Activated T-cell treated with anti-CD3 and anti-CD28 coated beads, Interleukin-2, amount 50 U/mL, for 24 hours (primary cell): Measurements from ENCODE around the gene IQSEC3.
"Not testable (repeated sequence)": the region's sequence is repeated elsewhere in the genome, so short reads cannot be mapped to it uniquely, and the experiment has no call there.

Experiments used
- DNase-seq: peaks from one replicate; pipeline ENCODE4 v3.0.0-alpha.2; 2020
- H3K27ac Mint-ChIP-seq: 2 replicates; pipeline ENCODE4 v1.8.0; 2020; ENCODE audit warnings: mild to moderate bottlenecking, mixed read lengths
- H3K27me3 Mint-ChIP-seq: 2 replicates; pipeline ENCODE4 v1.8.0; 2020; ENCODE audit warnings: mixed read lengths
- H3K36me3 Mint-ChIP-seq: 2 replicates; pipeline ENCODE4 v1.8.0; 2020; ENCODE audit warnings: low read depth, mixed read lengths
- H3K4me1 Mint-ChIP-seq: 2 replicates; pipeline ENCODE4 v1.8.0; 2020; ENCODE audit warnings: low read depth, mixed read lengths
- H3K4me3 Mint-ChIP-seq: 2 replicates; pipeline ENCODE4 v1.8.0; 2020; ENCODE audit warnings: mild to moderate bottlenecking, moderate library complexity, mixed read lengths
- H3K9me3 Mint-ChIP-seq: 2 replicates; pipeline ENCODE4 v1.8.0; 2020; ENCODE audit warnings: mixed read lengths

Gene IQSEC3

DNA sequence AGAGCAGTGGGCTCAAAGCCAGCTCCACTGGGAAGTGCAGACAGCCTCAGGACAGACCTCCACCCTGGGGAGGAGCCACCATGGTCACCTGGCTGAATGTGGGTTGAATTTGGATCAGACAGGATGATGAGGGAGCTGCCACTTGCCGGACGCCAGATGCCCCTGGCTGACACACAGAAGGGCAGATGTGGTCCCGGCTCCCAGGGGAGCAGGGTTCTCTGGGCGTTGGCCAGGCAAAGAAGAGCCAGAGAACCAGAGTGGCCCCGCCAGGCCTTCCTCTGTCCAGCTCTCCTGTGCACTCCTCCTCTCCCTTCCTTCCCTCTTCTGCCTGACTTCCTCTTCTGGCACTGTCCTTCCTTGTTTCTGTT, 20.6 kb upstream of the IQSEC3 start:
- not testable (repeated sequence) for H3K4me1 Mint-ChIP-seq, H3K36me3 Mint-ChIP-seq, H3K4me3 Mint-ChIP-seq, H3K9me3 Mint-ChIP-seq, H3K27ac Mint-ChIP-seq, DNase-seq
- peaks cover 37% of the 10 kb centered on the region for H3K27me3 Mint-ChIP-seq

DNA sequence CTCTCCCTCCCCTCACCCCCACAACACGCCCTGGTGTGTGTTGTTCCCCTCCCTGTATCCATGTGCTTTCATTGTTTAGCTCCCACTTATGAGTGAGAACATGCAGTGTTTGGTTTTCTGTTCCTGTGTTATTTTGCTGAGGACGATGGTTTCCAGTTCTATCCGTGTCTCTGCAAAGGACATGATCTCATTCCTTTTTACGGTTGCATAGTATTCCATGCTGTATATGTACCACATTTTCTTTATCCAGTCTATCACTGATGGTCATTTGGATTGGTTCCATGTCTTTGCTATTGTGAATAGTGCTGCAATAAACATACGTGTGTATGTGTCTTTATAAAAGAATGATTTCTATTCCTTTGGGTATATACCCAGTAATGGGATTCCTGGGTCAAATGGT, 20.0 kb upstream of the IQSEC3 start:
- not testable (repeated sequence) for H3K4me3 Mint-ChIP-seq

DNA sequence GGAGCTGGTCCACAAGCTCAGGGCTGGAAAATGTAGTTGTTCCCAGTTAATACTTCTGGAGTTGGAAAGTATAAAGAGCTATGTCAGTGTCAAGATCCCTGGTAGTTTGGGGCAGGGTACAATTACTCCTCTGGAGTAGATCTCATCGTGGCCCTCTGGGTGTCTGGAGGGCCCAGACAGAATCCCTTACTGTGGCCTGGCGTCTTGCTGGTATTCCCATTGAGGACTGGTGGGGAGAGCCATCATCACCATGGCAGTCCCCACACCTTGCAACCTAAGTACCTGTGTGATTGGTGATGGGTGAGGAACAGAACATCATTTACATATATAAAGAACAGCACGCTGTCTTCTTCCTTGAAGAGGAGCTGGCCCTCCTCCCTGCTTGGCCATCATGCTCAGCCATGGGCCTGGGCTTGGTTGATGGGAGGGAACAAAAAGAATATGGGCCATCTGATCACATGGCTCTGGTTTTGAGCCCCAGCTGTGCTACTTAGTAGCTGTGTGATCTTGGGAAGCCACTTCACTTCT, 18.8 kb upstream of the IQSEC3 start:
- not testable (repeated sequence) for H3K27ac Mint-ChIP-seq, H3K9me3 Mint-ChIP-seq, H3K4me1 Mint-ChIP-seq, H3K4me3 Mint-ChIP-seq, DNase-seq, H3K36me3 Mint-ChIP-seq
- peaks cover 51% of the 10 kb centered on the region for H3K27me3 Mint-ChIP-seq

More for the DNA sequence above, 20.0 kb upstream of the IQSEC3 start:
- H3K27me3 Mint-ChIP-seq: peaks cover 43% of the 10 kb centered on the region
- H3K36me3 Mint-ChIP-seq, DNase-seq, H3K27ac Mint-ChIP-seq, H3K4me1 Mint-ChIP-seq, H3K9me3 Mint-ChIP-seq: not testable (repeated sequence)

DNA sequence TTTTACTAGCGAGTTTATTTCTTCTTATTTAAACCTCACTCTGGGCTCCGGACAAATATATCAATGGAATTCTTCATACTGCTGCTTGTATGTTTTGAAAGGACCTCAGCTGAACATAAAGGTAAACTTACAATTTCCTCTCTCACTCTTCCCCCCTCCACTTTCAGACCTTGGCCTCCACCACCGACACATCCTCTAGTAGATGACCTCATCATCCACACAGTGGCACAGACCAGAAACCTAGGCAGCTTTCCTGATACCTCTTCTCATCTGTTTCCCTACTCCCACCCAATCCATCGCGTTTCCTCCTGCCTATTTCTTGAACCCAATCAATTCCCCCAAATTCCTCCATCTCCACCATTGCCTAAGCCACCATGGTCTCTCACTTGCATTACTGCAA, 17.4 kb upstream of the IQSEC3 start:
- peaks cover 58% of the 10 kb centered on the region for H3K27me3 Mint-ChIP-seq
- not testable (repeated sequence) for H3K4me1 Mint-ChIP-seq

DNA sequence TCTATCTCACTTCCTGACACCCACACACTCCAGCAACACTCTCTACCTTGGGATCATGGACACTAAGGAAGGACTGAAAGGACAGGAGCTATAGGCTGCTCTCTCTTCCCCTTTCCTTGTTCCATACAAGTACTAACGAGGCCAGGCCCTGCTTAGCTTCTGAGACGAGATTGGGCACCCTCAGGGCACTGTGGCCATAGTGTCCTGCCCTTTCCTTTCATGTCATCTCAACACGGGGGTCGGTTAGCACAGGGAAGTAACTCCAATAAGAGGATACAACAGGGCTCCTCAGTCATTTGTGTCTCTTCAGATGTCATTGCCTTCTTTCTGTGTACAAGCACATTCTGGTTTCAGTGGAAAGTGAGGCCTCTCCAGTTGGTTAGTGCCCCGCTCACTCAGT, 15.5 kb upstream of the IQSEC3 start:
- H3K27me3 Mint-ChIP-seq: peaks cover 67% of the 10 kb centered on the region
- H3K9me3 Mint-ChIP-seq, H3K4me1 Mint-ChIP-seq, DNase-seq, H3K27ac Mint-ChIP-seq, H3K36me3 Mint-ChIP-seq, H3K4me3 Mint-ChIP-seq: not testable (repeated sequence)

More for the DNA sequence above, 17.4 kb upstream of the IQSEC3 start:
- not testable (repeated sequence) for DNase-seq, H3K27ac Mint-ChIP-seq, H3K36me3 Mint-ChIP-seq, H3K4me3 Mint-ChIP-seq, H3K9me3 Mint-ChIP-seq

DNA sequence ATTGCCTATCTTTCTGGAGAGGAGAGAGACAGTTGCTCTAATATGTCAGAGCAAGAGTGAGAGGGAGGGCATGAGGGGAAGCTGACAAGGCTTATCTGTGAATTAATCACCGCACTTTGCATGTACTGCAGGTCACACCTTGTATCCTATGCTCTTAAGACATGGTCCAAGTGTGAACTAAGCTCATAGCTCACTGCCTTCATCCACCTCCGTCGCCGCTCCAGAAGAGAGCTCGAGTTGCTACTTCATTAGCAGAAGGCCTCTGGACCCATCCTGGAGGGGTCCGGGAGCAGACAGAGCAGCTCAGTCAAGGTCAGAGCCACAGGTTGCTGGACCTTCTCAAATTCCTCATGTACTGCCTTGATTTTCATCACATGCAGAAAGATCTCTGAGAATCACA, 14.6 kb upstream of the IQSEC3 start:
- H3K4me1 Mint-ChIP-seq, H3K36me3 Mint-ChIP-seq, H3K4me3 Mint-ChIP-seq, H3K27ac Mint-ChIP-seq, DNase-seq, H3K9me3 Mint-ChIP-seq: not testable (repeated sequence)
- peaks cover 68% of the 10 kb centered on the region for H3K27me3 Mint-ChIP-seq

DNA sequence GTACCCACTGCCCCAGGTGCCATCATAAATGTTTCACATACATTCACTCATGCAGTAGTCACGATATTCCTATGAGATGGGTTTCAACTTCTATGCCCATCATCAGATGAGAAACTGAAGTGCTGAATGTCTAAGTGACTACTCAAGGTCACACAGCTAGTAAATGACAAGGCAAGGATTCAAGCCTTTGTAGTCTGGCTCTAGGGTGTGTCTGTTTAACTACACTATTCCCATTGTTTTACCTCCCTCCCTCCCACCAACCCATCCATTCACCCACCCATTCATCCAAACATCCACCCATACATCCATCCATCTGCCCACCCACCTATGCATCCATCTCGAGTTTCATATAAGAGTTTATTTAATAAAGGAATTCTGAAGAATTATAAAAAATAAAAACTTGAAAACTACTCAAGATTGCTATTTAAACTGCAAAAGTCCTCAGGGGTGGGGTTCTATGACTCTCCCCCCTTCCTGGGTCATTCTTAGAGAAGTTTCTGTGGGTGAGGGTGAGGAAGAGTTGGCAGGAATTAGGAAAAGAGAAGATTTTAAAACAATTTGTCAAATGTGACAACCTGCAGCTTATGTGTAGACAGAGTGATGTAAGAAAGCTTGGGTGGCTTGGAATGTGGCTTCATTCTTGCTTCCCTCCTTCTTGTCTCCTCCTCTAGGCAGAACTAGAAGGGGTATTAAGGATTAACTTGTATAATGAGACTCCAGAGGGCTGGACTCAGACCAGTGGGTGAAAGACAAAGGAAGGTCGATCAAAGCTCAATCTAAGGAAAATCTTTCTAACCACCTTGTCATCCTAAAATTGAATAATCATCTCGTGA, 13.4 kb upstream of the IQSEC3 start:
- not testable (repeated sequence) for DNase-seq, H3K4me3 Mint-ChIP-seq, H3K9me3 Mint-ChIP-seq, H3K36me3 Mint-ChIP-seq, H3K4me1 Mint-ChIP-seq, H3K27ac Mint-ChIP-seq
- H3K27me3 Mint-ChIP-seq: peaks cover 76% of the 10 kb centered on the region

DNA sequence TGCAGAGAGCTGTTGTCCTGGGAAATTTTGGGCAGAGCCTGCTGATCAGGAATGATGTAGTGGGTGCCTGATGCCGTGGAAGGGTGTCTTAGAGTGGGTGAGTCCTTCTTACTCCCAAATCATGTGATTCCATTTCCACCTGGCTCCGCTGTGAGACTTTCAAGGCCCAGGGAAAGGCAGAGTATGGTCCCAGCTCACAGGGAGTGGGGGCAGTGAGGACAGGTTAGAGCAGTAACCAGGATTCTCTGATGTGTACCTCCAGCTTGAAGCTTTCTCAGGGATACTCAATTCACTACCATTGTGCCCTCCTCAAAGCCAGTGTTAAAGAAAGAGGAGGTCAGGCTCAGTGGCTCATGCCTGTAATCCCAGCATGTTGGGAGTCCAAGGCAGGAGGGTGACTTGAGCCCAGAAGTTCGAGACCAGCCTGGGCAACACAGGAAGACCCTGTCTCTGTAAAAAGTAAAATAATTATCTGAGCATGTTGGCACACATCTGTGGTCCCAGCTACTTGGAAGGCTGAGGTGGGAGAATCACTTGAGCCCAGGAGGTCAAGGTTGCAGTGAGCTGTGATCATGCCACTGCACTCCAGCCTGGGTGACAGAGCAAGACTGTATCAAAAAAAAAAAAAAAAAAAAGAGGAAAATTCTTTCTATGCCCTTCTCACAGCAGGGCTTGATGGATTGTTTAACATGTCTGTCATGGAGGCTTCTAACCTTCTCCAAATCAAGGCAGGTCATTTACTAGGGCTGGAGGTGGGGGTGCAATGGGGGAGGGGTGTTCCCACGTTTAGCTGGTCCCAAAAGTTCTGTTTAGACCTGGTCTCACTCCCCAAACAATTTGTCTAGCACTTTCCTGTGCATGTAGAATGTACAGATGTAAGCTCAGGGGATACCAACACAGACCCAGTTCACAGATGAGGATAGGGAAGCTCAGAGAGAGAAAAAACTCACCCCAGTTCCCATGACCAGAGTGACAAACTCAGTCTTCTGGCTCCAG, 12.5 kb upstream of the IQSEC3 start:
- Mint-ChIP-seq H3K27me3 (peaks cover 79% of the 10 kb centered on the region), H3K4me1 (no peaks in the 10 kb centered on the region), H3K4me3 (no peak overlapping the region), H3K9me3 (peaks cover 16% of the 10 kb centered on the region), H3K27ac (no peak overlapping the region), H3K36me3 (no peaks in the 10 kb centered on the region)
- DNase-seq: no peak

DNA sequence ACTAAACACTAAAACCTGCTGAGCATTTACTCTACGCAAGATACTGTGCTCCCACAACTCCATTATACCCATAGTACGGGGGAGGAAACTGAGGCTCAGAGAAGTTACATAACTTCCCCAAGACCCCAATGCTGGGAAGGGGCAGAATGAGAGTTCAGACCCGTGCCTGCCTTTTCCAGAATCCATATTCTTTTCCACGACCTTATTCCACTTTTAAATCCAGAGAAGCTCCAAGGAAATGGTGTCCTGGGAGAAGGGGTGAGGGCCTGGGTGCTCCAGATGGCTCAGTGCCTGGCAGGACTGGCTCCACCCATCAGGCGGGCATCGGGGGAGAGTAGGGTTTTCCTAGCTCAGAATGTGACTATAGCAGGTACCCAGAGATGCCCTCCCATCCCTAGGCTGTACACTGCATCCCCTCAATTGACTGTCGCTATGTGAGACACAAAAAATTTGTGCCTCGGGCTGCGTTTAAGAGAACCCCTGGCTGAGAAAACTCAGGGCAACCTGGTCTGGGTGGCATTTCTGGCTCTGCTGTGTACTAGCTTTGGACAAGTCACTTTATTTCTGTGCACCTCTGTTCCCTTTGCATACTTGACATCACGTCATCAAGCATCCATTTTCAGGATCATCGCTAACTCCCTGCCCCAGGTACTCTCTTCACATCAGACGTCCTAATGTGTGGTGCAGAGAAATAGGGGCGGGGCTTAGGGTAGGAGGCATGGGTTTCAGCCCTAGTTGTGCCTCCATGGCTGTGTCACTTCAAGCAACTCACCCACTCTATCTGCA, 11.6 kb upstream of the IQSEC3 start:
- peaks cover 82% of the 10 kb centered on the region for H3K27me3 Mint-ChIP-seq
- no peak overlapping the region for H3K4me3 Mint-ChIP-seq
- H3K9me3 Mint-ChIP-seq: peaks cover 22% of the 10 kb centered on the region
- no peaks in the 10 kb centered on the region for H3K4me1 Mint-ChIP-seq
- H3K27ac Mint-ChIP-seq: no peak overlapping the region
- no peak for DNase-seq
- H3K36me3 Mint-ChIP-seq: no peaks in the 10 kb centered on the region

DNA sequence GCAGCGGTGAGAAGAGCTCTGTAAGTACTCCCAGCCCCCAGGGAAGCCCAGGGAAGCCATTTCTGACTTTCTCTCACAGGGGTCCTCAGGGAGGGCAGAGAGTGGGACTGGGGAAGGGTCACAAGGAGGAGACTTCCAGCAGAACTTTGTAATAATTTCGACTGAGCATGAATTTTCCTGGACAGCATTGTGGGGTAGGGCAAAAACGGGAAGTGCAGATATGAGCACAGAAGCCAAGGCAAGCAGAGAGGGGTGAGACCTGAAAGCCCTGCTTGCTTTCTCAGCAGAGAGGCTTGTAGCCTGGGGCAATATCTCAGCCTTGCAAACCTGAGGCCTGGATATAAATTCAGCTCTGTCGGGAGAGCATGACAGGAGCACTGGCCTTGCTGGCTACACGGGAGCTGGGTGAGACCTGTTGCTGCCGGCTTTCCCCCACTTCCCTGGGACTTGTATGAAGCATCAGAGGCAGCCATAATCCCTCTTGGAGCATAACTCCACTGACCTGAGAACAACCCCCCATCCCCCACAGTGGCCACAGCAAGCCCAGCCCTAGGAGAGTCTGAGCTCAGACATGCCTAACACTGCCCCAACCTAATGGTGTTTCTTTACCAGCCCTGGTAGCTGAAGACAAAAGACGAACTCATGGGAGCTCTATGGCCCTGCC, 9.8 kb upstream of the IQSEC3 start:
- Mint-ChIP-seq H3K9me3 (peaks cover 27% of the 10 kb centered on the region), H3K4me3 (no peak overlapping the region), H3K27ac (no peak overlapping the region), H3K27me3 (peaks cover 90% of the 10 kb centered on the region), H3K4me1 (no peaks in the 10 kb centered on the region), H3K36me3 (no peaks in the 10 kb centered on the region)
- DNase-seq: no peak

DNA sequence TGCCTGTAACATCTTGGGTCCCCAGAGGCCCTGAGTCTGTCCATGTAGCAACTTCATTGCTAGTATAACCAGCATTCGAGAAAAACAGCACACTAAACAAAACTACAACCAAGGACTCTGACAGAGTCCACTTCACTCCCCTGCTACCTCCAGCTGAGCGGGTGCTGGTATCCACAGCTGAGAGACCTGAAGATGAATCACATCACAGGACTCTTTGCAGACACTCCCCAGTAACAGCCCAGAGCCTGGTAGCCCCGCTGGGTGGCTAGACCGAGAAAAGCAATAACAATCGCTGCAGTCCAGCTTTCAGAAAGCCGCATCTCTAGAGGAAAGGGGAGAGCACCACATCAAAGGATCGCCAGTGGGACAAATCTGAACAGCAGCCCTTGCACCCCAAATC, 9.0 kb upstream of the IQSEC3 start:
- Mint-ChIP-seq H3K4me3 (no peak overlapping the region), H3K4me1 (no peaks in the 10 kb centered on the region), H3K36me3 (no peaks in the 10 kb centered on the region), H3K9me3 (peaks cover 27% of the 10 kb centered on the region), H3K27me3 (peaks cover 88% of the 10 kb centered on the region), H3K27ac (no peak overlapping the region)
- DNase-seq: no peak

DNA sequence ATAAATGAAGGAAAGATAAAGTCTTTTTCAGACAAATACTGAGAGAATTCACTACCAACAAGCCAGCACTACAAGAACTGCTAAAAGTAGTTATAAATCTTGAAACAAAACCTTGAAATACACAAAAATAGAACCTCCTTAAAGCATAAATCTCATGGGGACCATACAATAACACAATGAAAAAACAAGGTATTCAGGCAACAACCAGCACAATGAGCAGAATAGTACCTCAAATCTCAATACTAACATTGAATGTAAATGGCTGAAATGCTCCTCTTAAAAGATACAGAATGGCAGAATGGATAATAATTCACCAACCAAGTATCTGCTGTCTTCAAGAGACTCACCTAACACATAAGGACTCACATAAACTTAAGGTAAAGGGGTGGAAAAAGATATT, 7.7 kb upstream of the IQSEC3 start:
- DNase-seq: no peak
- H3K9me3 Mint-ChIP-seq: peaks cover 27% of the 10 kb centered on the region
- H3K27me3 Mint-ChIP-seq: peaks cover 80% of the 10 kb centered on the region
- H3K4me1 Mint-ChIP-seq: no peaks in the 10 kb centered on the region
- no peaks in the 10 kb centered on the region for H3K36me3 Mint-ChIP-seq
- no peak overlapping the region for H3K4me3 Mint-ChIP-seq
- H3K27ac Mint-ChIP-seq: no peak overlapping the region

DNA sequence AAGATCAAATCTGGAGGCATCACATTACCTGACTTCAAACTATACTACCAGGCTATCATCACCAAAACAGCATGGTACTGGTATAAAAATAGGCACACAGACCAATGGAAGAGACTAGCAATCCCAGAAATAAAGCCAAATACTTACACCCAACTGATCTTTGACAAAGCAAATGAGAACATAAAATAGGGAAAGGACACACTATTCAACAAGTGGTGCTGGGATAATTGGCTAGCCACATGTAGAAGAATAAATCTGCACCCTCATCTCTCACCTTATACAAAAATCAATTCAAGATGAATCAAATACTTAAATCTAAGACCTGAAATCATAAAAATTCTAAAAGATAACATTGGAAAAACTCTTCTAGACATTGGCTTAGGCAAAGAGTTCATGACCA, 4.7 kb upstream of the IQSEC3 start:
- H3K27me3 Mint-ChIP-seq: peaks cover 70% of the 10 kb centered on the region
- peaks cover 27% of the 10 kb centered on the region for H3K9me3 Mint-ChIP-seq
- not testable (repeated sequence) for H3K4me1 Mint-ChIP-seq, H3K27ac Mint-ChIP-seq, H3K36me3 Mint-ChIP-seq, DNase-seq, H3K4me3 Mint-ChIP-seq
